Measurements from ENCODE around the gene NCF1.
"Not testable (repeated sequence)": the region's sequence is repeated elsewhere in the genome, so short reads cannot be mapped to it uniquely, and the experiment has no call there.

The NCF1 gene

GRCh38 chr7:74789200-74789736 is 15.5 kb downstream of the NCF1 start:
- not testable (repeated sequence) for DNase-seq

GRCh38 chr7:74797848-74798622 is 24.2 kb downstream of the NCF1 start:
- not testable (repeated sequence) for DNase-seq

GRCh38 chr7:74798644-74799043 is 24.8 kb downstream of the NCF1 start:
- not testable (repeated sequence) for DNase-seq

GRCh38 chr7:74815882-74816281 is 42.1 kb downstream of the NCF1 start:
- DNase-seq = not testable (repeated sequence)

GRCh38 chr7:74820146-74820805 is 46.5 kb downstream of the NCF1 start:
- DNase-seq = not testable (repeated sequence)

- DNase-seq = not testable (repeated sequence)
These were observed 47.4 kb downstream of the NCF1 start for GRCh38 chr7:74821259-74821658.

- not testable (repeated sequence) for DNase-seq
These were observed 56.1 kb downstream of the NCF1 start for GRCh38 chr7:74829959-74830358.

- DNase-seq = not testable (repeated sequence)
These were observed 56.6 kb downstream of the NCF1 start for GRCh38 chr7:74830411-74830810.

All from activated CD8-positive, alpha-beta memory T cell treated with anti-CD3 and anti-CD28 coated beads for 24 hours (primary cell).